Dedifferentiated amniotic fluid mesenchymal stem cell (primary cell): ENCODE data around the gene SLC22A31.
"Not testable (repeated sequence)": the region's sequence is repeated elsewhere in the genome, so short reads cannot be mapped to it uniquely, and the experiment has no call there.

Source experiments
- DNase-seq: peaks from one replicate; pipeline ENCODE4 v3.0.0-alpha.2; 2016; ENCODE audit errors: extremely low spot score

SLC22A31 gene

DNA sequence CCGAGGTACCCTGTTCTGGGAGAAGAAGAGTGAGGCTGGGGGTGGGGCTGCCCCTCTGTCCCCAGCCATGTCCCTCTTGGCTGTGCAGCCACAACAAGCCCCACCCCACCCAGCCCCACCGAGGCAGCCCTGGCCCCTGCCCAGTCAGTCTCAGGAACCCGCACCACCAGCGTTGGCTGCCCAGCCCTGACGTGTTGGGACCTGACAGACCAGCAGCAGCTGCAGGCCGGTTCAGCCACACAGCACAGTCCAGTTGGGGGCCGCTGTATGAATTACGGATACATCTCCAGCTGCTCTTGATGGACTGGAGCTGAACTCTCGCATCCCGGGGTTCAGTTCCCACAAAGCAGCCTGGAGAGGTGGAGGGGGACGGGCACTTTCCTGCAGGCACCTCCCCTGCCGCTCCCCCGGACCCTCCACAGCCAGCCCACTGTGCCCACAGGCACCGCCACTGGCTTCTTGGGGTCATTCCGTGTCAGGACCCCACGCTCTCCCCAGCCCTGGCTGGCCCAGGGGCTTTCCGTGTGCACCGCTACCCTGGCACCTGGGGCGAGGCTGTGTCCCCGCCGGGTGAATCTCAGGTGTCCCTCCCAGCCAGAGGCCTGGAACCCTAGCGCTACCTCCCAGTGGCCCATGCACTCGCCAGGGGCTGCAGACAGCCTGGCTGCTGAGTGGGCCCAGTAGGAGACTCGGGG is 21.7 kb downstream of the SLC22A31 start:
- no peak for DNase-seq

GRCh38 chr16:89177501-89177900 is 22.8 kb downstream of the SLC22A31 start:
- DNase-seq: no peak

DNA sequence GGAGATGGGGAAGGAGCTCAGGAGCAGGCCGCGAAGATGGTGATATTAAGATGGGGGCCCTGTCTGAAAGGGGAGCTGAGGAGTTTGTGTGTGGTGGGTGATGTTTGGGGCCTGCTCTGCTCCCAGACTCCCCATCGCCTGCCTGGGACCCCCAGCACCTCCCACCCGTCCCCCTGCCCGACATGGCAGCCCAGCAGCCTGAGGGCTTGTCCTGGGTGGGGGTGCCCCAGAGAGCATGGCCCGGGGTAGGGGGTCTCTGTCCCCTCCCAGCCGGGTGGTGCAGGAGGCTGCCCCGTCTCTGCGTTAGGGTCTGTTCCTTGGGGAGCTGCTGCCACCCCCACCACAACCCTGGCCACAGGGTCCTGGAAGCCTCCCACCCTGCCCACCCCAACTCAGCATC is 23.6 kb downstream of the SLC22A31 start:
- no peak for DNase-seq

DNA sequence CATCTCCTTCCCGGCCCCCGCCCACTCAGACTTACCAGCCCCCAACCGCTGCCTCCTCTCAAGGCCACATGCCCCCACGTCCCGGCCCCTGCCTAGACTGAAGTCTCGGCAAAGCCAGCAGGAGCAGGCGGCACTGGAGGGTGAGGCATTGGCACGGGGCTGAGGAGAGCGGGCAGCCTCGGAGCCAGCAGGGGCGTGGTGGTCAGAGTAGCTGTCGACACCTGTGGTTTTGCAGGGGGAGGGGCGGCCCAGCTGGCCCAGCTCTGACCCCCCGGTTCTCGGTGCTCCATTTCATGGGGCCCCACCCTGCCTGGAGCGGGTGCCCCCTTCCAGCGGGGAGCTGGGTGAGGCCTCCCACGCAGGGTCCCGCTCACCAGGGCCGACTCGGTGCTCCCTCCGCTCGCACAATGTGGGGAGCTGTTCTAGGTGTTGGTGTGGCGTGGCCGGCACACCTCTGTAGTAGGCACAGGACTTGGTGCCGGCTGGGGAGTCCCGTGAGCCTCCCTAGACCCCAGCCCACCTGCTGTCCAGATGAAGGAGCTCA is 24.1 kb downstream of the SLC22A31 start:
- DNase-seq: no peak

DNA sequence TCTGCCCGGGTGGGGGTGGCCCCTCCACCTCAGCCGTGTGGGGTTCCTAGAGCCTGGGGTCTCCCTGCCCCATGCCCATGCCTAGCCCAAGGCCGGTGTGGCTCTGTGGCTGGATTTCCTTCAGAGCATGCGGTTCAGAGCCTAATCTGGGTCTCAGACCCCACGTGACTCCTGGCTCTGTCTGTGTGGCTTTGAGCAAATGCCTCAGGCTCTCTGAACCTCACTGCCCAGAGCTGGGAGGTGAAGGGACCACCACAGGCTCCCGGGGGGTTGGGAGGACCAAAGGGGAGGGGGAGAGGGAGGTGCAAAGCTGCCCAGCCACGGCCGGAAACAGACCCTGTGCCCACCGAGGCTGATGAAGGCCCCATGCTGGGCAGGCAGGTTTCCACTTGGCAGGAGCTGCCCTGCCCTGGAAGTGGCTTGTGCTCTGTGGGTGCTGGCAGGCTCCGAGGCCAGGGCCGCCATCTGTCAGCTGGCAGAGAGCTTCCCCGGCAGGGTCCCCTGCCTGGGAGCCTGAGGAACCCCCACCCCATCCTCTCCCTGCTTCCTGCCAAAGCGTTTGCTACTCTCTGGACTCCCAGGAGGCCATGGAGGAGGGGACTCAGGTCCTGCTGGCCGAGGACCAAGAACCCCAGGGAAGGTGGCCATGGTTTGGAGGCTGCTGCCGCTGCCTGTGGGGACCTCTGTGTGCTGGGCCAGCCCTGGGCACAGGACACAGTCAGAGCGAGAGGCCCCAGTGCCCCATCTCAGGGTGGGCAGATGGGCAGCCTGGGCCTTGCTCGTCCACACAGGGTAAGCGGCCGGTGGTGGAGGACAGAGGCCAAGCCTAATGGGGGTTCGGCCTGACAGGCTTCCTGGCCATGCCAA is 24.8 kb downstream of the SLC22A31 start:
- no peak for DNase-seq

DNA sequence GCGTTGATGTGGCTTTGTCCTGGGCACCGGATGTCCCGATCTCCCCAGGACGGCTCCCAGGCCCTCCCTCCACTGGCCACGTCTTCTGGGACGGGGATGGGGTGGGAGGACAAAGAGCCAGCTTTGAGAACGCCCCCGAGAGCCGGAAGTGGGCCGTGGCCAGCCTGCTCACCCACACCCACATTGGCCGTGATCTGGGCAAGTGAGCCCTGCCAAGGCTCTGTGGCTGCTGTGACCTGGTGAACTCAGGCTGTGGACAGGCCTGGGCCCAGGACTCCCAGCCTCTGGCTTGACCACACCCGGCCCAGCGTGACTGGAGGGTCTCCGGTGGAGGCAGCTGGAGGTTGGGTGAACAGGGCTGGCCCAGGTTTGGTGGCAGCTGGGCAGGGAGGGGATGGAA is 25.5 kb downstream of the SLC22A31 start:
- no peak for DNase-seq

GRCh38 chr16:89174055-89174827 is 26.1 kb downstream of the SLC22A31 start:
- DNase-seq: no peak

- no peak for DNase-seq
Measured at GRCh38 chr16:89173174-89173921, 27.0 kb downstream of the SLC22A31 start.

DNA sequence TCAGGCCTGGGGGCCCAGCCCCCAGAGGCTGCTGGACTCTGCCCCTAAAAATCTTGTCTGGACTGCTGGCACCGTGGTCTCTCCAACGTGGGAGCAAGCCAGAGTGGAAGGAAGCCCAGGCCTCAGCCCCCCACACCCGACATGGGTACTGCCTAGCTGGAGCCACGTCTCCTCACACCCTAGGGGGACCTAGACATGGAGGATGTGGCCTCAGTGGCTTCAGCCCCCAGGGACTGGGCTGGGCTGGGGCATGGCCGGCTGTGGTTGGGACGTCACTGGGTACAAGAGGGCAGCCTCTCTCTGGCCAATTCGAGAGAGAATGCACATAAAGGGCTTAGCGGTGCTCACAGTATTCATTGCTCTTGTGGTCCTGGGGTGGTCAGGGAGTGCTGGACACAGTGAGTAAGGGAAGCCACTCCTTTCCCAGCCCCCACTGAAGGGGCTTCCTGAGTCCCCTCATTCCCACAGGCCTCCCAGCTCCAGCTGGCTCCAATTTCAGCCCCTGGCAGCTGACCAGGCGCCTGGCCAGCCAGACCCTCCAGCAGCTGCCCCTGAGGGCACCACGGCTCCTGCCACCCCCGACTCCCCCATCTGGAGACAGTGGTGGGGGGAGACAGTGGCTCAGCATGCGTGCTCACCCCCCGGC is 27.7 kb downstream of the SLC22A31 start:
- no peak for DNase-seq

DNA sequence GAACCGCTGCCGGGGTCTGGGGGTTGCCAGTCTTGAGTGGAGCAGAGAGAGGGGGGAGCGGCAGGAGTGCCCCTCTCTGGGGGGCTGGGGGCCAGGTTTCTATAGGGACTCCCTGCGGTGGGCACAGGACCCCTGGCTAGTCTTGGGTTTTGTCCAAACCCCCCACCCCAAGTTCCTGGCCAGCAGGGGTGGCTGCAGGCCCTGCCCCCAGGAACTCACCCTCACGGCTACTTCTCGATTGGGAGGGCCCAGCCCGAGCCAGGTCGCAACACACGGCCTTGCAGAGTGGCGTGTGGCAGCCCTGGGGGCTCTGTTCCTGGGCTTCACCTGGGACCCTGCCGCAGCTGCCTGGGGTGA is 28.2 kb downstream of the SLC22A31 start:
- no peak for DNase-seq

- DNase-seq: peak; percentile 64
Measured at GRCh38 chr16:89171216-89172170, 28.8 kb downstream of the SLC22A31 start, which contains the start of gene CDH15. TSS of gene CDH15 (plus strand) at chr16:89171748. CDS start at chr16:89171832, 84 bp downstream.

DNA sequence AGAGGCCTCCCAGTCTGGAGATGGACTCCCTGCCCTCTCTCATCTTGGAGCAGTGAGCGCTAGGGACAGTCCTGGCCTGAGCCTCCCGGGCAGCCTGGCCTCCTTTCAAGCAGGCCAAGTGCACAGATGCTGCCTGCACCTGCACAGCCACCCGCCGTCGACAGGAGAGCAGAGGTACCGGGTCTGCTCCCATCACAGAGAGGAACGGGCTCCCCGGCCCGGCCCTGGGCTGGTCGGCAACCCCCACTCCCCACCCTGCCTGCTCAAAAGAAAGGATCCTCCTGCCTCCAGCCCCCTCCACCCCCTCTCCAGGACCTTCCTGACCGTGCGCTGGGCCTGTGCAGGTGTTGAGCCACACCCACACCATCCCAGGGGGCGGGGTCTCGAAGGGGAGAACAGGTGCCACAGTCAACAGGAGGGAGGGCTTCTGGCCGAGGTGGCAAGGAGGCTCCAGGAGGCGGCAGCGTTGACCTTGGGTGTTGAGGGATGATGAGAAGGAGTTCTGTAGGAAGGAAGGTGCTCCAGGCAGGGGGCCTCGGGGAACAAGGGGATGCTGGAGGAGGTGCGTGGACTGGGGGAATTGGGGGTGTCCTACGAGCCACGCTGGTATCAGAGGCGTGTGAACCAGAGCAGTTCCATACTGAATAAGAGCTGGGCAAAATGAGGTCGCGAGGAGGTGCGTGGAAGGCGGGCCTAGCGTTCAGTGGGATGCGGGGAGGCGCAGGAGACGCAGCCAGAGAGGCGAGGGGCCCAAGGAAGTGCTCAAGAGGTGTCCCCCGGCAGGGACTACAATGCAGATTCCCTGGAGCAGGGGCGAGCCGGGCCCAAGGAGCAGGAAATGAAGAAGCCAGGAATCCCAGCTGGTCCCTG is 29.8 kb downstream of the SLC22A31 start:
- no peak for DNase-seq

GRCh38 chr16:89169778-89170177 is 30.6 kb downstream of the SLC22A31 start:
- DNase-seq: no peak

GRCh38 chr16:89168381-89169189 is 31.8 kb downstream of the SLC22A31 start:
- DNase-seq: no peak

- no peak for DNase-seq
Measured at GRCh38 chr16:89167425-89167941, 32.9 kb downstream of the SLC22A31 start.

GRCh38 chr16:89166696-89167424 is 33.5 kb downstream of the SLC22A31 start:
- no peak for DNase-seq

DNA sequence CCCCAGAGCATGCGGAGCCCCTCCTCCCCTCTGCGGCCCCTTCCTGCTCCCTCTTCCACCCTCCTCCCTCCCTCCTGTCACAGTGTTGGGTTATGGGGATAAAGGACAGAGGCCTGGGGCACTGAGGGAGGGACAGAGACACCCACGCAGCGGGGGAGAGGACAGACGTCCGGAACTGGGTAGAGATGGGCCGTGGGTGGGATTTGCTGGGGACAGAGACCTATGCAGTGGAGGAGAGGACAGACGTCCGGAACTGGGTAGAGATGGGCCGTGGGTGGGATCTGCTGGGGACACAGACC is 34.7 kb downstream of the SLC22A31 start:
- not testable (repeated sequence) for DNase-seq
